HepG2 (cell line): ENCODE measurements around the gene ZC3H7B. TPM values are rescaled to one million over a fixed set of nuclear protein-coding genes. Genes with fewer than 3 reads are reported as not detected.

Source experiments
- CBFB ChIP-seq: sonication (generic); formaldehyde crosslinking; IDR thresholded peaks from 2 replicates; pipeline ENCODE4 v1.4.0; 2020; ENCODE audit warnings: missing genetic modification reagents
- EHMT2 ChIP-seq: fragments of 200-600 bp; sonication (generic); IDR thresholded peaks from 2 replicates; pipeline ENCODE4 v1.7.0; 2017; ENCODE audit warnings: antibody characterized with exemption, low read depth, low read length, borderline replicate concordance
- JARID2 ChIP-seq: sonication (generic); formaldehyde crosslinking; IDR thresholded peaks from 2 replicates; pipeline ENCODE4 v1.8.1; 2023; ENCODE audit warnings: missing genetic modification reagents, inconsistent platforms; ENCODE audit not compliant: insufficient replicate concordance
- KDM2A ChIP-seq: sonication (generic); formaldehyde crosslinking; IDR thresholded peaks from 2 replicates; pipeline ENCODE4 v1.4.0; 2020; ENCODE audit warnings: low read depth, missing genetic modification reagents, borderline replicate concordance
- KDM3A ChIP-seq: IDR thresholded peaks from 2 replicates; pipeline ENCODE4 v1.6.1; 2018; ENCODE audit warnings: low read depth, missing compliant biosample characterization
- ZFP36L1 ChIP-seq: sonication (generic); formaldehyde crosslinking; IDR thresholded peaks from 2 replicates; pipeline ENCODE4 v1.8.0; 2022; ENCODE audit warnings: mild to moderate bottlenecking, missing genetic modification reagents, moderate library complexity
- ZFP90 ChIP-seq: sonication (generic); formaldehyde crosslinking; IDR thresholded peaks from 2 replicates; pipeline ENCODE4 v1.8.0; 2022; ENCODE audit warnings: missing genetic modification reagents, mild to moderate bottlenecking, inconsistent platforms, borderline replicate concordance
- ZFY ChIP-seq: sonication (generic); formaldehyde crosslinking; IDR thresholded peaks from 2 replicates; pipeline ENCODE4 v1.4.0; 2020; ENCODE audit warnings: missing genetic modification reagents
- ZKSCAN1 ChIP-seq: fragments of 150-350 bp; IDR thresholded peaks from 2 replicates; pipeline ENCODE4 v1.6.1; 2014; ENCODE audit warnings: low read length
- ZNF501 ChIP-seq: sonication (generic); formaldehyde crosslinking; IDR thresholded peaks from 2 replicates; pipeline ENCODE4 v1.5.1; 2020; ENCODE audit warnings: mild to moderate bottlenecking, moderate library complexity, missing genetic modification reagents
- polyA plus RNA-seq, 8 experiments: library from polyadenylated mRNA; depleted of rRNA in 3 of 8; stranded (reverse) in 7 of 8; unstranded in 1 of 8; fragments of >200 nt; fragmentation: Illumina TruSeq in 4 of 8; extraction: Trizol in 4 of 8; gene quantifications; 2 replicates each; pipeline versions ENCODE4 v1.2.1 to v1.2.3, GENCODE V29; 2011 to 2016; ENCODE audit warnings: low read depth in 4 of 8, missing spikeins in 1 of 8, mixed read lengths in 1 of 8; ENCODE audit not compliant: insufficient read depth in 1 of 8
- total RNA-seq, 5 experiments: library from RNA; depleted of rRNA; stranded (reverse); fragments of >200 nt; fragmentation: Illumina TruSeq; extraction: Trizol; gene quantifications; 2 replicates each; pipeline ENCODE4 v1.2.3, GENCODE V29; 2016; ENCODE audit warnings: low read depth in 1 of 5
- TF ChIP-seq, protein P1 (sequence below): IDR thresholded peaks from 2 replicates; pipeline ENCODE4 v1.6.1; 2012; ENCODE audit warnings: low read depth, low read length, improper control_type of control experiment
- TF ChIP-seq, protein P2 (sequence below), 2 experiments: sonication (generic) in 1 of 2; formaldehyde crosslinking in 1 of 2; IDR thresholded peaks; 2 replicates each; pipeline versions ENCODE4 v1.5.1 to v1.6.1; 2011 to 2020; ENCODE audit warnings: borderline replicate concordance in 1 of 2, low read depth in 1 of 2, low read length in 1 of 2, mild to moderate bottlenecking in 1 of 2, missing genetic modification reagents in 1 of 2, moderate library complexity in 1 of 2
- TF ChIP-seq, protein P3 (sequence below): conservative IDR thresholded peaks from 2 replicates; pipeline ENCODE4 v1.6.1; 2018; ENCODE audit warnings: missing genetic modification reagents
- TF ChIP-seq, protein P4 (sequence below): sonication (generic); formaldehyde crosslinking; IDR thresholded peaks from 2 replicates; pipeline ENCODE4 v1.5.0; 2020; ENCODE audit warnings: missing genetic modification reagents, mild to moderate bottlenecking, borderline replicate concordance
- TF ChIP-seq, protein P5 (sequence below): sonication (generic); formaldehyde crosslinking; IDR thresholded peaks from 2 replicates; pipeline ENCODE4 v1.4.0; 2020; ENCODE audit warnings: missing genetic modification reagents
- TF ChIP-seq, protein P6 (sequence below): sonication (generic); formaldehyde crosslinking; IDR thresholded peaks from 2 replicates; pipeline ENCODE4 v1.8.1; 2022; ENCODE audit warnings: low read depth, mild to moderate bottlenecking, missing genetic modification reagents

Gene ZC3H7B
- total and polyA plus RNA-seq, 2 of the 13 experiments (the other 11 are each of a cell fraction or from before 2014, with no cell fraction given) = 26.4 to 37.2 TPM

DNA sequence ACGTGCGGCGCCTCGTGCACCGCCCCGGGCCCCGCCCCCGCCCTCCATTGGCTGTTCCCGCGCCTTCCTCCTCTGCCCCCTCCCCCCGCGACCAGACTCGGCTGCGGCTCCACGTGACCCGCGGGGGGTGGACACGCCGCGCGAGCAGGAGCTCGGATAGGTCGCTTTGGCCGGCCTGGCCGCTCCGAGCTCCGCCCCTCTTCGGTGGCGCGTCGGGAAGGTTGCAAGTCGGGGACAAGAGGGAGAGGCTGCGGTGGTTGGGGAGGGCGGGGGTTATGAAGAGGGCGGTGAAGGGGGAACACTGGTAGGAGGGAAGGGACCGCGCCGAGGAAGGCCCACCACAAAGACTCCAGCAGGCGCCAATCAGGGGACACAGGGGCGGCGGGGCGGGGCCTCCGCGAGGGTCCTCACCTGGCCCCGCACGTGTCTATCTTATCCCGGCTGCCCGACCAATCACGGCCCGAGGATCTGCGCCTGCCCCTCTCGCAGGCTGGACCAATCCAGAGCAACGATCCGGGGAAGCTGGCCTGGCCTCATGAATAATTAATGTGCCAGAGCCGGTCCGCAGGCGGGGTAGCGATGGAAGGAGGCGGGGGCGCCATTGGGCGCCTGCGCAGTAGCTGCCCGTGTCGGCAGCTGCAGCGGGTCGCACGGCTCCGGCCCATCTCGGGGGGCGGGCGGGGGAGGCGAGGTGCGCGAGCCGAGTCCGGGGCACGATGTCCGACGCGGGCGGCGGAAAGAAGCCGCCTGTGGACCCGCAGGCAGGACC, 80.2 kb downstream of the ZC3H7B start, which contains the start of gene TEF (continued):
- TF ChIP-seq JARID2 (no peak), KDM2A (CRISPR knock-in tag) (no peak), ZFP36L1 (CRISPR knock-in tag) (0 out of 2 replicates have a peak, but pooled peaks have one; percentile 22), ZFY (peak; percentile 45), ZNF501 (CRISPR knock-in tag) (peak; percentile 24; the same call in 1 of the 2 replicates), CBFB (CRISPR knock-in tag) (peak; percentile 10; the same call in 1 of the 2 replicates), KDM3A (CRISPR knock-in tag) (no peak), EHMT2 (no peak), ZKSCAN1 (no peak), ZFP90 (CRISPR knock-in tag) (no peak)
- TF ChIP-seq, protein P1, sequence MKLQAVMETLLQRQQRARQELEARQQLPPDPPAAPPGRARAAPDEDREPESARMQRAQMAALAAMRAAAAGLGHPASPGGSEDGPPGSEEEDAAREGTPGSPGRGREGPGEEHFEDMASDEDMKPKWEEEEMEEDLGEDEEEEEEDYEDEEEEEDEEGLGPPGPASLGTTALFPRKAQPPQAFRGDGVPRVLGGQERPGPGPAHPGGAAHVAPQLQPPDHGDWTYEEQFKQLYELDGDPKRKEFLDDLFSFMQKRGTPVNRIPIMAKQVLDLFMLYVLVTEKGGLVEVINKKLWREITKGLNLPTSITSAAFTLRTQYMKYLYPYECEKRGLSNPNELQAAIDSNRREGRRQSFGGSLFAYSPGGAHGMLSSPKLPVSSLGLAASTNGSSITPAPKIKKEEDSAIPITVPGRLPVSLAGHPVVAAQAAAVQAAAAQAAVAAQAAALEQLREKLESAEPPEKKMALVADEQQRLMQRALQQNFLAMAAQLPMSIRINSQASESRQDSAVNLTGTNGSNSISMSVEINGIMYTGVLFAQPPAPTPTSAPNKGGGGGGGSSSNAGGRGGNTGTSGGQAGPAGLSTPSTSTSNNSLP = peak; percentile 73; the same call in 1 of the 2 replicates
- TF ChIP-seq, protein P2, sequence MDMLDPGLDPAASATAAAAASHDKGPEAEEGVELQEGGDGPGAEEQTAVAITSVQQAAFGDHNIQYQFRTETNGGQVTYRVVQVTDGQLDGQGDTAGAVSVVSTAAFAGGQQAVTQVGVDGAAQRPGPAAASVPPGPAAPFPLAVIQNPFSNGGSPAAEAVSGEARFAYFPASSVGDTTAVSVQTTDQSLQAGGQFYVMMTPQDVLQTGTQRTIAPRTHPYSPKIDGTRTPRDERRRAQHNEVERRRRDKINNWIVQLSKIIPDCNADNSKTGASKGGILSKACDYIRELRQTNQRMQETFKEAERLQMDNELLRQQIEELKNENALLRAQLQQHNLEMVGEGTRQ (IDR thresholded peaks at IDR 0.05; ENCODE audit: low read depth, low read length) = peak; percentile 81
- TF ChIP-seq, protein P2 (CRISPR knock-in tag; IDR thresholded peaks at IDR 0.05; ENCODE audit: borderline replicate concordance) = peak; percentile 92; the same call in 1 of the 2 replicates
- TF ChIP-seq, protein P3, sequence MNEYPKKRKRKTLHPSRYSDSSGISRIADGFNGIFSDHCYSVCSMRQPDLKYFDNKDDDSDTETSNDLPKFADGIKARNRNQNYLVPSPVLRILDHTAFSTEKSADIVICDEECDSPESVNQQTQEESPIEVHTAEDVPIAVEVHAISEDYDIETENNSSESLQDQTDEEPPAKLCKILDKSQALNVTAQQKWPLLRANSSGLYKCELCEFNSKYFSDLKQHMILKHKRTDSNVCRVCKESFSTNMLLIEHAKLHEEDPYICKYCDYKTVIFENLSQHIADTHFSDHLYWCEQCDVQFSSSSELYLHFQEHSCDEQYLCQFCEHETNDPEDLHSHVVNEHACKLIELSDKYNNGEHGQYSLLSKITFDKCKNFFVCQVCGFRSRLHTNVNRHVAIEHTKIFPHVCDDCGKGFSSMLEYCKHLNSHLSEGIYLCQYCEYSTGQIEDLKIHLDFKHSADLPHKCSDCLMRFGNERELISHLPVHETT = no peak
- TF ChIP-seq, protein P4, sequence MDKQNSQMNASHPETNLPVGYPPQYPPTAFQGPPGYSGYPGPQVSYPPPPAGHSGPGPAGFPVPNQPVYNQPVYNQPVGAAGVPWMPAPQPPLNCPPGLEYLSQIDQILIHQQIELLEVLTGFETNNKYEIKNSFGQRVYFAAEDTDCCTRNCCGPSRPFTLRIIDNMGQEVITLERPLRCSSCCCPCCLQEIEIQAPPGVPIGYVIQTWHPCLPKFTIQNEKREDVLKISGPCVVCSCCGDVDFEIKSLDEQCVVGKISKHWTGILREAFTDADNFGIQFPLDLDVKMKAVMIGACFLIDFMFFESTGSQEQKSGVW (CRISPR knock-in tag) = no peak
- TF ChIP-seq, protein P5, sequence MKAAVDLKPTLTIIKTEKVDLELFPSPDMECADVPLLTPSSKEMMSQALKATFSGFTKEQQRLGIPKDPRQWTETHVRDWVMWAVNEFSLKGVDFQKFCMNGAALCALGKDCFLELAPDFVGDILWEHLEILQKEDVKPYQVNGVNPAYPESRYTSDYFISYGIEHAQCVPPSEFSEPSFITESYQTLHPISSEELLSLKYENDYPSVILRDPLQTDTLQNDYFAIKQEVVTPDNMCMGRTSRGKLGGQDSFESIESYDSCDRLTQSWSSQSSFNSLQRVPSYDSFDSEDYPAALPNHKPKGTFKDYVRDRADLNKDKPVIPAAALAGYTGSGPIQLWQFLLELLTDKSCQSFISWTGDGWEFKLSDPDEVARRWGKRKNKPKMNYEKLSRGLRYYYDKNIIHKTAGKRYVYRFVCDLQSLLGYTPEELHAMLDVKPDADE (CRISPR knock-in tag) = no peak
- TF ChIP-seq, protein P6, sequence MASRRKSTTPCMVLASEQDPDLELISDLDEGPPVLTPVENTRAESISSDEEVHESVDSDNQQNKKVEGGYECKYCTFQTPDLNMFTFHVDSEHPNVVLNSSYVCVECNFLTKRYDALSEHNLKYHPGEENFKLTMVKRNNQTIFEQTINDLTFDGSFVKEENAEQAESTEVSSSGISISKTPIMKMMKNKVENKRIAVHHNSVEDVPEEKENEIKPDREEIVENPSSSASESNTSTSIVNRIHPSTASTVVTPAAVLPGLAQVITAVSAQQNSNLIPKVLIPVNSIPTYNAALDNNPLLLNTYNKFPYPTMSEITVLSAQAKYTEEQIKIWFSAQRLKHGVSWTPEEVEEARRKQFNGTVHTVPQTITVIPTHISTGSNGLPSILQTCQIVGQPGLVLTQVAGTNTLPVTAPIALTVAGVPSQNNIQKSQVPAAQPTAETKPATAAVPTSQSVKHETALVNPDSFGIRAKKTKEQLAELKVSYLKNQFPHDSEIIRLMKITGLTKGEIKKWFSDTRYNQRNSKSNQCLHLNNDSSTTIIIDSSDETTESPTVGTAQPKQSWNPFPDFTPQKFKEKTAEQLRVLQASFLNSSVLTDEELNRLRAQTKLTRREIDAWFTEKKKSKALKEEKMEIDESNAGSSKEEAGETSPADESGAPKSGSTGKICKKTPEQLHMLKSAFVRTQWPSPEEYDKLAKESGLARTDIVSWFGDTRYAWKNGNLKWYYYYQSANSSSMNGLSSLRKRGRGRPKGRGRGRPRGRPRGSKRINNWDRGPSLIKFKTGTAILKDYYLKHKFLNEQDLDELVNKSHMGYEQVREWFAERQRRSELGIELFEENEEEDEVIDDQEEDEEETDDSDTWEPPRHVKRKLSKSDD (CRISPR knock-in tag) = no peak
